Subcutaneous adipose tissue (tissue), 4 donors: ENCODE measurements around the gene TAP2. TPM values are rescaled to one million over a fixed set of nuclear protein-coding genes. Genes with fewer than 3 reads are reported as not detected.

Source experiments
- CTCF ChIP-seq: fragments of 450-650 bp; IDR thresholded peaks from one replicate; pipeline ENCODE4 v1.5.1; 2016; ENCODE audit warnings: low read depth, mild to moderate bottlenecking, control low read depth, antibody characterized with exemption, moderate library complexity
- total RNA-seq, 4 donors: library from RNA; depleted of rRNA; stranded (reverse); fragments of >200 nt; gene quantifications; one replicate each; pipeline ENCODE4 v1.1.0, GENCODE V29; 2016

The TAP2 gene
- total RNA-seq, 4 donors from 2014 or later, result 8.4 to 35.8 (median 9.6) TPM

GRCh38 chr6:32858194-32858593 is 19.7 kb upstream of the TAP2 start:
- no peak for TF ChIP-seq CTCF

GRCh38 chr6:32857156-32857891 is 18.8 kb upstream of the TAP2 start:
- TF ChIP-seq CTCF, result no peak

DNA sequence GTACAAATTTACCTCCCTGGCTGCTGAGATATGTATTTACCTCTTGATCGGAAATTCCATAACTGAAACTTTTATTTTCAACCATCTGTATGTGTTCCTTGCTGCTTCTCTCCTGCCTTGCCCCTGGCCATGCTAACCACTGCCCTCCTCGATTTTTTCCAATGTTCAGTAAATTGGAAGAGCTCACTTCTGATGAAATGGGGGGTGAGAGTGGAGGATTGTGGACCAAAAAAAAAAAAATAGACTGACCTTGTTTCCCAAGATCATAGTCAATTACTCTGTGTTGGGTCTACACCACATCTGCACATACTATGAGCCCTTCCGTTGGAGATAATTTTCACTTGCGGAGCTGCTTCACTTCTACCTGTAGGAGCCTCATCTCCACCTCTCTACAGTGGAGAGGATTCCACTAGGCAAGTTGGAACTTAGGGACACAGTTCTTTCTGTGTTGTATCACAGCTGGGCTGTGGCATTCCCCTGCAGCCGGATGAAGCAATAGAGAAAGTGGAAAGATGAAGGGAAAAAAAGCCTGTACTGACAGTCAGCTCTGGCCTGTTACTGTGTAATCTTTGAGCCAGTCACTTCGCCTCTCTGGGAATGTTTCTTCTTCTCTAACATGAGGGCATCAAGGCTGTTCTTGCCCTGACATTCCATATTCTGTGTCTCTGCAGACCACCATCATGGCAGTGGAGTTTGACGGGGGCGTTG is 17.1 kb upstream of the TAP2 start:
- TF ChIP-seq CTCF, result no peak

DNA sequence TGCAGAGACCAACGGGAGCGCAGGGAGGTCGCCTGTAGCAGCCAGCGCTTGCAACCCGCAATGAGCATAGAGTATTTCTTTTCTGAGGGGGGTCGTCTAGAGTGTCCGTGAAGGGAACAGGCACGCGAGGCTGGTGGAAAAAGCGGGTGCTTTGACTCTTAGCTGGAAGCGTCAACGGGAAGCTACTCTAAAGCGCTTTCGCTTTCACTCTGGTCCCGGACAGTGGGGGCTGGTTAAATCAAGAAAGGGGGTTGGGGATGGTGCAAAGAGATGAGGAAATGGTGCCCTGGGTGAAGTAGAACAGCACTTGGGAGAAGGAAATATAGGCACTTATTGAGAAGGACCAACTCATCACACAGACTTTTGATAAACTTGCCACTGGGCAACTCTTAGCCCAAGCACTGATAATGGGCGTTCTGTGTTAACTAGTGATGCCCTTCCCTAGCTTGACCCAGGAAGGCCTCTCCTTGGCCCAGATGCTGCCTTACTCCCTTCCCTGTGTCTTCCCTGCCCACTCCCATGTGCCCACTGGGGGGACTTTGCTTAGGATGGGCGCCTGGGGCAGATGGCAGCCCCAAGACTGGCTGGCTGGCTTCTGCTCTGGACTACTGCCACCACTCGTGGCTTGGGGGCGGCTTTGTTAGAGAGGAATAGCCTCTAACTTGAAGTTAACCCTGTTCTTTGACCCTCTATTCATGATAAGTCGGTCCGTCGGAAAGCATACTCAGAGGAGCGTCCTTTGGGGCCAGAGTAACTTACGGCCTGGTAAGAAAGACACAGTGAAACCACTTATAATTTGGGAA is 16.0 kb upstream of the TAP2 start:
- no peak for TF ChIP-seq CTCF

DNA sequence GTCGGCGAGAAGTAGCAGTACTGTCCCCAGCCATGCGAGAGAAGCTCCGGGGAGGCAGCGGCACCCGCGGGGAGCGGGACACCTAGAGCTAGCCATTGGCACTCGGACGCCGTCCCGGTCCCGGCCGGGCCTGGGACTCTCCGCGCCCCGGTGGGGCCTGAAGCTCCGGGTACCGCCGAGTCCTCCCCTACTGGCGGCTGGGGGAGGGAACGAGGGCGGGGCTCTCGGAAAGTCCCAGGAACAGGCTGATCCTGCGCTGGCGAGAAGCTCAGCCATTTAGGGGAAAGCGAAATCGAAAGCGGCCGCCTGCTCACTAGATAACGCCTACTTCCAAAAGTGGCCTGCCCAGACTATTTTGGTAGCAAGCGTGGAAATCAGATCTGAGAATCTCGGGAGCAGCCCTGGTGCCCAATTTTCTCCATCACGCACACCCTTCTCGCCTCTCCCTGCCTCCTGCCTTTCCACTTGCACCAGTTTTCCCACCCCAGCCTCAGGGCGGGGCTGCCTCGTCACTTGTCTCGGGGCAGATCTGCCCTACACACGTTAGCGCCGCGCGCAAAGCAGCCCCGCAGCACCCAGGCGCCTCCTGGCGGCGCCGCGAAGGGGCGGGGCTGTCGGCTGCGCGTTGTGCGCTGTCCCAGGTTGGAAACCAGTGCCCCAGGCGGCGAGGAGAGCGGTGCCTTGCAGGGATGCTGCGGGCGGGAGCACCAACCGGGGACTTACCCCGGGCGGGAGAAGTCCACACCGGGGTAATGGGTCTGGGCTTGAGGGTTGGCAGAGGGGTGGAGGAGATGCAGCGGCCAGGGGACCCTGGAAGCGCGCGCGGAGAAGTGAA is 15.2 kb upstream of the TAP2 start, which contains the start of the genes PSMB9 and TAP1:
Gene PSMB9, plus strand, starts transcription at position 652 of the 835 bp plus-strand sequence. Its CDS starts 38 bp downstream, at position 690.
Gene TAP1, minus strand, starts transcription at position 164 of the 835 bp plus-strand sequence. Its CDS starts 68 bp downstream, at position 96.
- no peak for TF ChIP-seq CTCF

DNA sequence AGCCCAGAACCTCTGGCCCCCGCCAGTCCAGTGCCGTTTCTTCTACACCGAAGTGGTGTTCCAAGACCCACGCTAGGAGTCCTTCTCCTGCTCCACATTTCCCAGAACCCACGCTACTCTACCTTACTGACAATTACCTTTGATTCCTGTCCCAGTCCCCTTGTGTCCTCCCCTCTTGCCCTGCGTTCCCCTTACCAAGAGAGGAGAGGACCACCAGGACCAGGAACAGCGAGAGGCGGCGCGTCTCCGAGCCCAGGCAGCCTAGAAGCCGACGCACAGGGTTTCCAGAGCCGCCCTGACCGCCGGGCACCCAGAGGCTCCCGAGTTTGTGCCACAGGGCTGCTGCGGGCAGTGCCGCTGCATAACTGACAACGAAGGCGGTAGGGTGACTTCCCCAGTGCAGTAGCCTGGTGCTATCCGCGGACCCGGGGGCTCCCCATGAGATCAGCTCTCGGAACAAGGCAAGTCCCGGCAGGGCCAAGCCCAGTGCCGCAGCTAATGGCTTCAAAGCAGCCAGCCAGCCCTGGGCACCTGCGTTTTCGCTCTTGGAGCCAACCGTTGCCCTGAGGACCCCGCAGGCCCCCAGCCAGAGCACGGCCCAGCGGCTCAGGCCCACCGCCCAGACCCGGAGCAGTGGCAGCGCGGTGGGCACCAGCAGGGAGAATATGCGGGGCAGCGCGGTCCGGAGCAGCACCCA is 14.5 kb upstream of the TAP2 start:
- no peak for TF ChIP-seq CTCF
